Measurements from ENCODE around the gene NAA38.

NAA38 gene

DNA sequence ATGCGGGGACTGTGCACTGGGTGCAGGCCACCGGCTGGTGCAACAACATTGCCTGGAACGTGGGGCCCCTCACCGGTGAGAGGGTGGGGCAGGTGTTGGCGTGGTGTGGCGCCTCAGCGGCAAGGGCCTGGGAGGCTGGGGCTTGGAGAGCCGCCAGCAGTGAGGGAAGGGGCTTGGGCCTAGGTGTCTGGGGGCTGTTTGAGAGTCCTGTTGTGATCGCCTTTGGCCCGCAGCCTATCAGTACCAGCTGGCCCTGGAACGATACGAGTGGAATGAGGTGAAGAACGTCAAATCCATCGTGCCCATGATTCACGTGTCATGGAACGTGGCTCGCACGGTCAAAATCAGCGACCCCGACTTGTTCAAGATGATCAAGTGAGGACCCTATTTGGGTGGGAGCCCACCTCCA lies 5.1 kb downstream of the NAA38 start:
- no peak for DNase-seq (ENCODE audit: low spot score)

DNA sequence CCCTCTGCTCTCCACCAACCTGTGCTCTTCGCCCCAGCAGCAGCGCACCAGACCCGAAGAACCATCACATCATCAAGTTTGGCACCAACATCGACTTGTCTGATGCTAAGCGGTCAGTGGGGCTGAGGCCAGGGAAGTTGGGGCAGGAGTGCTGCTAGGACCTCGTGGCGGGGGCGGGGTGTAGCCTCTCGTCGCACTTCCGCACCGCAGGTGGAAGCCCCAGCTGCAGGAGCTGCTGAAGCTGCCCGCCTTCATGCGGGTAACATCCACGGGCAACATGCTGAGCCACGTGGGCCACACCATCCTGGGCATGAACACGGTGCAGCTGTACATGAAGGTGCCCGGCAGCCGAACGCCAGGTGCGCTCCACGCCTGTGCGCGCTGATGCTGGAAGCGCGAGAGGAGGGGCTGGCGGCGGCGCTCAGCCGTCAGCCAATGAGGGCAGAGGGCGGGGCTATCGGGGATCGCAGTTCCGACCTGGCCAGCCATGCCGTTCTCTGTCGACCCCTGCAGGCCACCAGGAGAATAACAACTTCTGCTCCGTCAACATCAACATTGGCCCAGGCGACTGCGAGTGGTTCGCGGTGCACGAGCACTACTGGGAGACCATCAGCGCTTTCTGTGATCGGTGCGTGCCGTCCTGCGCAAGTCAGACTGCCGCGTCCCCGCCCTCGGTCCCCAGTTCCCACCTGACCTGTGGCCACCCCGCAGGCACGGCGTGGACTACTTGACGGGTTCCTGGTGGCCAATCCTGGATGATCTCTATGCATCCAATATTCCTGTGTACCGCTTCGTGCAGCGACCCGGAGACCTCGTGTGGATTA lies 5.7 kb downstream of the NAA38 start:
- DNase-seq (ENCODE audit: low spot score), result peak; percentile 89

DNA sequence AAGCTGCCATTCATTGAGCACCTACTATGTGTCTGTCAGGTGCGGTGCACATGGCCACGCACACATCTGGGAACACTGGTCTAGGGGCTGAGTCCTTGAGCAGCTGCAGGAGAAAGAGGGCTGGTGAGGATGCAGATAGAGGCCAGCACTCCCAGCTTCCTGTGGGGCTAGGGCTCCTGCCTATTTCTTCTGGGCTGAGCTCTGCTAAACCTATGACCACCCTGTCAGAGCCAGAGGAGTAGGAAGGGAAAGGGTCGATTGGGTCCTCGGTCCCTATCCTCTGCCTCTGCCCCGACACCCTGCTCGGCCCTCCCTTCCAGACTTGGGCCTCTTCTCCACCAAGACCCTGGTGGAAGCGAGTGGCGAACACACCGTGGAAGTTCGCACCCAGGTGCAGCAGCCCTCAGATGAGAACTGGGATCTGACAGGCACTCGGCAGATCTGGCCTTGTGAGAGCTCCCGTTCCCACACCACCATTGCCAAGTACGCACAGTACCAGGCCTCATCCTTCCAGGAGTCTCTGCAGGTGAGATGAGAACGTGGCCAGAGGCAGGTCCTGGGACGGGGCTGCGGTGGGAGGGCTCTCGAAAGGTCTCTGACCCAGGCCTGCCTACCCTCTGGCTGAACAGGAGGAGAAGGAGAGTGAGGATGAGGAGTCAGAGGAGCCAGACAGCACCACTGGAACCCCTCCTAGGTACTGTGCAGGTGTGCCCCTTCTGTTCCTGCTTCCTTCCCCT lies 6.5 kb downstream of the NAA38 start:
- DNase-seq (ENCODE audit: low spot score), result no peak

DNA sequence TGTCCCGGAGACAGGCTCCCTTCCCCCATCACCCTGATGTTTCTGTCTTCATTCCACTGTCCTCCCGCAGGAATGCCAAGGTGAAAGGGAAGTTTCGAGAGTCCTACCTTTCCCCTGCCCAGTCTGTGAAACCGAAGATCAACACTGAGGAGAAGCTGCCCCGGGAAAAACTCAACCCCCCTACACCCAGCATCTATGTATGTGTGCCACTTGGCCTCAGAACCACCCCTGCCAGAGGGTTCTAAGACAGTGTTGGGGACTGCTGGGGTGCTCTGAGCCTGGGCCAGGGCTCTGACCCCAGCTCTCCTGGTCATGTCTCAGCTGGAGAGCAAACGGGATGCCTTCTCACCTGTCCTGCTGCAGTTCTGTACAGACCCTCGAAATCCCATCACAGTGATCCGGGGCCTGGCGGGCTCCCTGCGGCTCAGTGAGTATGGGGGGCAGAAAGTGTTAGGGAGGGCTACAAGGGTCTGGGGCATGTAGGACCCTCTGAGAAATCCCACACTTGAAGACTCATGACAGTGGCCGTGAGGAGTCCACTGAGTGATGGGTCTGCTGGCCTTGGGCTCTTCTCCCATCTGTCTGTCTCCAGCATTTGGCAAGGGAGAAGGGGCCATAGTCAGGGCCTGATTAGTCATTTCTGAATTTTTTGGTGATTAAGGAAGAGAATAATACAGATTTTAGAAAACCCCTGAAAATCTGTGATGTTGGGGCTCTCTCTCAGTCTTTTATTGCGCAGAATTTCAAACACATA lies 7.4 kb downstream of the NAA38 start:
- no peak for DNase-seq (ENCODE audit: low spot score)

DNA sequence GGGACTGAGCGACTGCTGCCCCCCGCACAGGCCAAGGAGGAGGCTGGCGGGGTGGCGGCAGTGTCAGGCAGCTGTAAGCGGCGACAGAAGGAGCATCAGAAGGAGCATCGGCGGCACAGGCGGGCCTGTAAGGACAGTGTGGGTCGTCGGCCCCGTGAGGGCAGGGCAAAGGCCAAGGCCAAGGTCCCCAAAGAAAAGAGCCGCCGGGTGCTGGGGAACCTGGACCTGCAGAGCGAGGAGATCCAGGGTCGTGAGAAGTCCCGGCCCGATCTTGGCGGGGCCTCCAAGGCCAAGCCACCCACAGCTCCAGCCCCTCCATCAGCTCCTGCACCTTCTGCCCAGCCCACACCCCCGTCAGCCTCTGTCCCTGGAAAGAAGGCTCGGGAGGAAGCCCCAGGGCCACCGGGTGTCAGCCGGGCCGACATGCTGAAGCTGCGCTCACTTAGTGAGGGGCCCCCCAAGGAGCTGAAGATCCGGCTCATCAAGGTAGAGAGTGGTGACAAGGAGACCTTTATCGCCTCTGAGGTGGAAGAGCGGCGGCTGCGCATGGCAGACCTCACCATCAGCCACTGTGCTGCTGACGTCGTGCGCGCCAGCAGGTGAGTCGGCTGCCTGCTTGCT lies 8.1 kb downstream of the NAA38 start:
- DNase-seq (ENCODE audit: low spot score), result no peak

DNA sequence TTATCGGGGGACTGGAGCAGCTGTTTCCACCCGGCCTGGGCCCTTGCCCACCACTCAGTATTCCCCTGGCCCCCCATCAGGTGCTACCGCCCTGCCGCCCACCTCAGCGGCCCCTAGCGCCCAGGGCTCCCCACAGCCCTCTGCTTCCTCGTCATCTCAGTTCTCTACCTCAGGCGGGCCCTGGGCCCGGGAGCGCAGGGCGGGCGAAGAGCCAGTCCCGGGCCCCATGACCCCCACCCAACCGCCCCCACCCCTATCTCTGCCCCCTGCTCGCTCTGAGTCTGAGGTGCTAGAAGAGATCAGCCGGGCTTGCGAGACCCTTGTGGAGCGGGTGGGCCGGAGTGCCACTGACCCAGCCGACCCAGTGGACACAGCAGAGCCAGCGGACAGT lies 8.6 kb downstream of the NAA38 start:
- no peak for DNase-seq (ENCODE audit: low spot score)

DNA sequence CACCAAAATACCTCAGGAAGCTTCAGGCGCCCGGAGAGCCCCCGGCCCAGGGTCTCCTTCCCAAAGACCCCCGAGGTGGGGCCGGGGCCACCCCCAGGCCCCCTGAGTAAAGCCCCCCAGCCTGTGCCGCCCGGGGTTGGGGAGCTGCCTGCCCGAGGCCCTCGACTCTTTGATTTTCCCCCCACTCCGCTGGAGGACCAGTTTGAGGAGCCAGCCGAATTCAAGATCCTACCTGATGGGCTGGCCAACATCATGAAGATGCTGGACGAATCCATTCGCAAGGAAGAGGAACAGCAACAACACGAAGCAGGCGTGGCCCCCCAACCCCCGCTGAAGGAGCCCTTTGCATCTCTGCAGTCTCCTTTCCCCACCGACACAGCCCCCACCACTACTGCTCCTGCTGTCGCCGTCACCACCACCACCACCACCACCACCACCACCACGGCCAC lies 9.2 kb downstream of the NAA38 start:
- DNase-seq (ENCODE audit: low spot score), result no peak

DNA sequence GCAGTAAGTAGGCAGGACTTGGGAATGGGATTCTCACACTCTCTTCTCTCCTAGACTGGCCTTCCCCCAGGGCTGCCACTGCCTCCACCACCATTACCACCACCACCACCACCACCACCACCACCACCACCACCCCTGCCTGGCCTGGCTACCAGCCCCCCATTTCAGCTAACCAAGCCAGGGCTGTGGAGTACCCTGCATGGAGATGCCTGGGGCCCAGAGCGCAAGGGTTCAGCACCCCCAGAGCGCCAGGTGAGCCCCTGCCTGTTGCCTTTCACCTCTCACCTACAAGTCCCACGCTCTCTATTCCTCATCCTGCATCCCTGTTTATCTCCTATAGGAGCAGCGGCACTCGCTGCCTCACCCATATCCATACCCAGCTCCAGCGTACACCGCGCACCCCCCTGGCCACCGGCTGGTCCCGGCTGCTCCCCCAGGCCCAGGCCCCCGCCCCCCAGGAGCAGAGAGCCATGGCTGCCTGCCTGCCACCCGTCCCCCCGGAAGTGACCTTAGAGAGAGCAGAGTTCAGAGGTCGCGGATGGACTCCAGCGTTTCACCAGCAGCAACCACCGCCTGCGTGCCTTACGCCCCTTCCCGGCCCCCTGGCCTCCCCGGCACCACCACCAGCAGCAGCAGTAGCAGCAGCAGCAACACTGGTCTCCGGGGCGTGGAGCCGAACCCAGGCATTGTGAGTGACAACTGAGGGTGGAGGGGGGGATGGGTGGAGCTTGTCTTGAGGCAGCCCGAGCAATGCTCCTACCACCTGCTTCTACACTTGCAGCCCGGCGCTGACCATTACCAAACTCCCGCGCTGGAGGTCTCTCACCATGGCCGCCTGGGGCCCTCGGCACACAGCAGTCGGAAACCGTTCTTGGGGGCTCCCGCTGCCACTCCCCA lies 10.3 kb downstream of the NAA38 start:
- no peak for DNase-seq (ENCODE audit: low spot score)

DNA sequence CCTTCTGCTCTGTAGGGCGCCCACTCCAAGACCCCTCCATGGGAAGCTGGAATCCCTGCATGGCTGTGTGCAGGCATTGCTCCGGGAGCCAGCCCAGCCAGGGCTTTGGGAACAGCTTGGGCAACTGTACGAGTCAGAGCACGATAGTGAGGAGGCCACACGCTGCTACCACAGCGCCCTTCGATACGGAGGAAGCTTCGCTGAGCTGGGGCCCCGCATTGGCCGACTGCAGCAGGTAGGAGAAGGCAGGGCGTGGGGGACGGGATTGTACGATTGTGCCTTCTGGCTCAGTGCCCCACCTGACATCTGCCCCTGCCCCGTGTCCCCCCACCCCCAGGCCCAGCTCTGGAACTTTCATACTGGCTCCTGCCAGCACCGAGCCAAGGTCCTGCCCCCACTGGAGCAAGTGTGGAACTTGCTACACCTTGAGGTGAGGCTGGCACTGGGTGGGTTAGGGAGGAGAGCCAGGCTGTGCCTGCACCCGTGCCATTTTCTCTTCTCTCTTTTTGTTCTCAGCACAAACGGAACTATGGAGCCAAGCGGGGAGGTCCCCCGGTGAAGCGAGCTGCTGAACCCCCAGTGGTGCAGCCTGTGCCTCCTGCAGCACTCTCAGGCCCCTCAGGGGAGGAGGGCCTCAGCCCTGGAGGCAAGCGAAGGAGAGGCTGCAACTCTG lies 11.2 kb downstream of the NAA38 start:
- no peak for DNase-seq (ENCODE audit: low spot score)

DNA sequence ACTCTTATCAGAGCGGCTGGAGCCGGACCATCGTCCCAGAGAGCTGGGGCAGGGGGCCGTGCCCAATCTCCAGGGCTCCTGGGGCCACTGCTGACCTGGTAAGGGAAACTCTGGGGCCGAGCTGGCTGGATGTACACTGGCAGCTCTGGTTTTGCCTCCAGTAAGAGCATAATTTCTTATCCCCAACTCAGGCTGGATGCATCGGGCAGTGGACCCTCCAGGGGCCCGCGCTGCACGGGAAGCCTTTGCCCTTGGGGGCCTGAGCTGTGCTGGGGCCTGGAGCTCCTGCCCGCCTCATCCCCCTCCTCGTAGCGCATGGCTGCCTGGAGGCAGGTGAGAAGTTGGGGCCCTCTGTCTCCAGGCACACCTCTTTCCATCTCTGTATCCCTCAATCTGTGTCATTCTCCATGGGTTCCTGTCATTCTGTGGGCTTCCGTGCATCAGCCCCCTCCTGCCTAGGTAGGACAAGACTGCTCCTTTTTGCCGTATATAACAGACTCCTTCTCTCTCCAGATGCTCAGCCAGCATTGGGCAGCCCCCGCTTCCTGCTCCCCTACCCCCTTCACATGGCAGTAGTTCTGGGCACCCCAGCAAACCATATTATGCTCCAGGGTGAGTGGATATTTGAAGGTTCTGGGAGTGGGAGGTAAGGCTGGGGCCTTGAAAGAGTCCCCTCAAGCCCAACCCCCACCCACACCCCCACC lies 11.8 kb downstream of the NAA38 start:
- no peak for DNase-seq (ENCODE audit: low spot score)

DNA sequence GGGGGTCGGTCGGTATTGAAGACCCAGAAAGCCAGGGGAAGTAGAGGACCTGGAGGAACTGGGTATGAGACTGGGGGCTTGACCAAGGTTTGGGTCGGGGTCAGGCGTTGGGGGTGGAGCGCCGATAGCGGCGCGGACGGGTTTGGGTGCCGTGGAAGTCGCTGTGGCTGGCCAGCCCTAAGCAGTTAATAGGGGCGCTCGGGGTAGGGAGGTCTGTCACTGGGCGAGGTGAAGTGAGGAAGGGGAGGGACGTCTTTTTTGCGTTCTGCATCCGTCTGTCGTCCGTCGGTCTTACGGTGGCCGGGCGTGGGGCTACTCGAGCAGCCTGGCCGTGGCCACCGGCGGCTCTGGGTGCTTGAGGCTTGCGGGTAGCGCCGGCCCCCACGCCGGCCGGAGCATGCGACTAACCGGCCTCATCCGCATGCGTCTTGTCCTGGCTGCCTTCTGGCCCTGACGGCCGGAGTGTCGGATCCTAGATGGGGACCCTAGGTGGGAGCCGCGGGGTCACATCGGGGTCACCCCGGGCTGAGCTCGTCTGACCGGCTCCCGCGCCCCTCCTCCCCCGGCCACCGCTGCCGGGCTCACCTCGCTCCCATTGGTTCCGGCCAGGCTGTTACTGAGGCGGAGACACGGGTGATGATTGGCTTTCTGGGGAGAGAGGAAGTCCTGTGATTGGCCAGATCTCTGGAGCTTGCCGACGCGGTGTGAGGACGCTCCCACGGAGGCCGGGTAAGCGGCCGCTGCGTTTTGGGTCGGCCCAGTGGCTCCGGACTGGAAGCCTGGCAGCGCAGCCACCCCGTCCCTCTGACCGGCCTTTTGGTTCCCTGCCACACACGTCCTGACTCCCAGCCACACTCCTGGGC lies 12.8 kb downstream of the NAA38 start:
- peak; percentile 95 for DNase-seq (ENCODE audit: low spot score)

DNA sequence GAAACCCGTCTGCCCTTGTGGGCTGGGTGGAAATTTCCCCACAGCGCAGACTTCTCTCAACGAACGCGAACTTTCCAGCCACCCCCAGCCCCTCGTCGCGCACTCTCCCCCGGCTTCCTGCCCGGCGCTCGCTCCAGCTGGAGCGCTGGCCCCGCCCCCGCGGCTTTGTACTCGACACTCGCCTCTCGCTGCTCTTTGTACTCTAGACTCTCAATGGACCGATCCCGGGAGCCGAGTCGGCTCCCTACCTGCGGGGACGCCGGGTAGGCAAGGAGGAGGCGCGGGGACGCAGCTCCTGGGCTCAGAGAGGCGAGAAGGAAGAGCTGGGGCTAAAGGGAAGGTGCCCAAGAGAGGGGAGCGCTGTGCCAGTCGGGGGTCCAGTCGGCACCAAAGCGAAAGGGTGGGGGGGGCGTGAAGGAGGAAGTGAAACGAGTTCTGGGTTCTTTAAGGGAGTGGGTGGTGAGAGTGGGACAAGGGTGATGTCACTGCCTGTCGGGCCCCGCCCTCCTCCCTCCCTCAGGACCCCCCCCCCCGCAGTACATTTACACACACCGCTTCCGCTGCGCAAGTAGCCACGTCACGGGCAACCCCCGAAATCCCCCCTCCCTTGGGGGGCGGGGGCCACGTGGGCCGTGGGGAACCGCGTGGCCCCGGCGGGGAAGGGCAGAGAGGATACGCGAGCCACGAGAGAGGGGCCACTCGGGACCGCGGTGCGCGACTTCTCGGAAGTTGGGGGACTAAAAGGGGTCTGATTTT lies 13.6 kb downstream of the NAA38 start:
- DNase-seq (ENCODE audit: low spot score), result peak; percentile 88

DNA sequence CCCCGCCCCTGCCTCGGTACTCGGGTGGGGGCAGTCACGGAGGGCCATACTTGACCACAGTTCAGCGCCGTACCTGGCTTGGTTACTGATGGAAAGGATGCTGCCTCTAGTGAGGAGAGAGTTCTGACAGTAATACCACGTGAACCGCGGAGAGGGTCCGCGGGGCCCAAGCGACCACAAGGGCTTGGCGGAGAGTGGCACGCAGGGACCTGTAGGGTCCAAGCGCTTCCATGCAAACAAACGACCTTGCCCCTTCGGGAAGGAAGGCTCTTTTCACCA lies 14.2 kb downstream of the NAA38 start:
- DNase-seq (ENCODE audit: low spot score), result no peak

DNA sequence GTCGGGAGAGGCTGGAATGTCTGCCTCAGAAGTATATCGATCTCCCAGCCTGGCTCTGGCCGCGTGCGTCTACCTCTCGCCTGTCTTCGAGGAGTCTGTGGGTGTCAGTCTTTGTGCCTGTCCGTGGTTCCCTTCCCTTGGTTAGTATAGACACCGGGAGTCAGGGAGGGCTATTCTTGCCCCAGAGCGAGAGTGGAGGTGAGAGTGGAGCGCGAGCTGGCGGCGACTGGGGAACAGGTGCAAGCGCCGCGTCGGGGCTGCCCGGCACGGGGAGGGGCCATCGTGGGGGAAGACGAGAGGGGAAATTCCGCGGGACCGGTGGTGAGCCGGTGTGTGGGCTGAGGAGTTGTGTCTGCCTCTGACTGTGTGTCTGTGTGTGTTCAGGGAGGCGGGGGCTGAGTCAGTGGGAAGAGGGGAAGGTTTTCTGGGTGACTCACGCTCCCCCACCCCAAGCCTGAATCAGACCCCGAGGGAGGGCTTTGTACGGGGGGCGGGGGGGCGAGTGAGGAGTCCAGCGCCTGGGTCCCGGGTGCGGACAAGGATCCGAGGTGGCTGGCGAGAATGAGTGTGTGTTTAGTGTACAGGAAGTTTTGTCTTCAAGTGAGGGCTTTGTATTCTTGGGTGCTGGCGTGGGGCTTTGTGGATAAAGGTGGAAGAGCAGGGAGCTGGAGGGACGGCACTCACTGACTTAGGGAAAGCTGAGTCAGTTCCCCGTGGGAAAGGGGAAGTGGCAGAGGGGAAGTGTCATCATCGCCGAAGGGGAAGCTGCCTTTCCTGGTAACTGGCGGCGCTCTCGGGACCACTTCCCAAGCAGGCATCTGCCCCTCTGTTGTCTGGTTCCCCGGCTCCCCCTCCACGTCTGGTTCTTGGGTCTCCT lies 14.7 kb downstream of the NAA38 start:
- DNase-seq (ENCODE audit: low spot score), result peak; percentile 98

DNA sequence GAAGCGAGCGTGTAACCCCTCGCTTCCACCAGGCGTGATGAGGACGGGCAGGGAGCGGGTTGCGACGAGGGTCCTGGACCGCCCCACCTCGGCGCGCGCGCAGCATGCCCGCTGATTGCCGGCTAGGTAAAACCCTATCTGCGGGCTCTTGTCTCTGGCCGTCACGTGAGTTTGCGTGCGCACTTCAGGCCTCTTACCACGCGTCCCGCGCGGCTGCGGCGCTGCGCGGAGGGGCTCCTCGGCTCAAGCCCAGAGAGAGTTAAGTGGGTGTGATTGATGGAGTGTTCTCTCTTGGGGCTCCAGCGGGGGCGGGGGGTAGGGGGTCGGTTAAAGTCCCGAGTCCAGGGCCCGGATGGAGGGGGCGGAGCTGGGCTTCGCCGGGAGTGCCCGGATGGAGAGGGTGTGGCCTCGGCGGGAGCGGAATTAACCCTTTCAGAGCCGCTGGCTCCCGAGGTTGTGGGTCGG lies 15.4 kb downstream of the NAA38 start:
- peak; percentile 86 for DNase-seq (ENCODE audit: low spot score)

DNA sequence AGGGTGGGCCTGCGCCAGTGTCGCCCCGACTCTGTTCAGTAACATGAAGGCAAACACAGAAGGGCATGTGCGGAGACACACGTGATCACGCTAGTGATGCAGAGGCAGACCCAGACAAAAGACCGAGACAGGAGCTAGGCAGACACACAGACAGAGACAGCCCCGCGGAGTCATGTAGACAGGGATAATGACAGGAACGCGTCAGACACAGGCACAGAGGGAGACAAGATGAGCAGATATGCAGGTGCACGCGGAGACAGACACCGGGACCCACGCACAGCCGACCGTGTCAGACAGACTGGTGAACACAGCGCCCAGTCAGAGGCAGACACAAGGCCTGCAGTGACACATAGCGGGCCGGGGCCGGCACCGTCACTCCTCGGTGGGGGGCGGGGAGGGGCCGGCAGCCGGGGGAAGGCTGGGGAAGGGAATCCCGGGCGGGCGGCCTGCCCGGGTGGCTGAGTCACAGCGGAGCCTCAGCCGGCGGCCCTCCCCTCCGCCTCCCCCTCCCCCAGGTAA lies 15.9 kb downstream of the NAA38 start:
- DNase-seq (ENCODE audit: low spot score), result peak; percentile 94

DNA sequence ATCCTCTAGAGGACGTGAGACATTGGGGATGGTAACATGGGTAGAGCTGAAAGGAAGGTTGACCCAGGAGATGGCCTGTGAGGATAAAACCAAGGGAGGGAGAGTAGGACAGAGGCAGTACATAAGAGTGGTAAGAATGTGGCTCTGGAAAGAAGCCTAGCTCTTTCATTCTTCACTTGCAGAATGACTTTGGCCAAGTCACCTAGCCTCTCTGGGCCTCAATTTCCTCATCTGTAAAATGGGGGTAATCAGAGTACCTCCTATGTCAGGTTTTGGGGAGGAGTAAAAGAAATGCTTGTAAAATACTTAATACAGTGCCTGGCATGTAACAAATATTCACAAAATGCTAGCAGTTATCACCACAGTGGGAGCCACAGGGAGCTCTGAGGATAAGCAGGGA lies 16.5 kb downstream of the NAA38 start:
- DNase-seq (ENCODE audit: low spot score), result no peak

Data from kidney tubule cell (primary cell).